H54 (cell line): ENCODE data around the gene COL21A1.

Source experiments
- DNase-seq: peaks from one replicate; pipeline ENCODE4 v3.0.0; 2011; ENCODE audit warnings: low spot score, mixed read lengths; ENCODE audit not compliant: insufficient read length
- FAIRE-seq: peaks from 3 replicates; lab custom pipeline; 2011; peaks lifted over from hg19 to GRCh38; lab: Jason Lieb, UNC
- POLR2A ChIP-seq: IDR thresholded peaks from 2 replicates; pipeline ENCODE4 v1.6.1; 2011; ENCODE audit warnings: low read depth, mild to moderate bottlenecking, low read length

COL21A1 gene

GRCh38 chr6:56050530-56051201, 196.7 kb downstream of the COL21A1 start:
- DNase-seq (no peak), FAIRE-seq (peak; percentile 58)
- TF ChIP-seq POLR2A, result no peak

- FAIRE-seq (no peak), DNase-seq (no peak)
- TF ChIP-seq POLR2A, result no peak
Observed at GRCh38 chr6:56048601-56049000, 198.8 kb downstream of the COL21A1 start.

- FAIRE-seq, result peak; percentile 84
- TF ChIP-seq POLR2A, result no peak
- no peak for DNase-seq
Observed at GRCh38 chr6:56047931-56048540, 199.3 kb downstream of the COL21A1 start.

- FAIRE-seq, result peak; percentile 92
- DNase-seq, result peak; percentile 17
- TF ChIP-seq POLR2A, result no peak
Observed at GRCh38 chr6:56046576-56046975, 200.8 kb downstream of the COL21A1 start.

GRCh38 chr6:56043761-56044160, 203.6 kb downstream of the COL21A1 start:
- FAIRE-seq (no peak), DNase-seq (no peak)
- no peak for TF ChIP-seq POLR2A

- FAIRE-seq (peak; percentile 30), DNase-seq (no peak)
- TF ChIP-seq POLR2A, result no peak
Observed at GRCh38 chr6:56043076-56043475, 204.3 kb downstream of the COL21A1 start.

- DNase-seq (no peak), FAIRE-seq (no peak)
- no peak for TF ChIP-seq POLR2A
Observed at GRCh38 chr6:56041591-56041990, 205.8 kb downstream of the COL21A1 start.

- DNase-seq, result no peak
- peak; percentile 15 for FAIRE-seq
- no peak for TF ChIP-seq POLR2A
Observed at GRCh38 chr6:56040889-56041301, 206.5 kb downstream of the COL21A1 start.

GRCh38 chr6:56040223-56040622, 207.2 kb downstream of the COL21A1 start:
- peak; percentile 95 for FAIRE-seq
- no peak for DNase-seq
- no peak for TF ChIP-seq POLR2A

GRCh38 chr6:56038764-56039163, 208.6 kb downstream of the COL21A1 start:
- DNase-seq, result no peak
- TF ChIP-seq POLR2A, result no peak
- no peak for FAIRE-seq

GRCh38 chr6:56037601-56038000, 209.8 kb downstream of the COL21A1 start:
- TF ChIP-seq POLR2A, result no peak
- FAIRE-seq (no peak), DNase-seq (no peak)

GRCh38 chr6:56036916-56037600, 210.3 kb downstream of the COL21A1 start:
- DNase-seq (no peak), FAIRE-seq (no peak)
- TF ChIP-seq POLR2A, result no peak

- DNase-seq, result no peak
- FAIRE-seq, result no peak
- no peak for TF ChIP-seq POLR2A
Observed at GRCh38 chr6:56033401-56033800, 214.0 kb downstream of the COL21A1 start.

- TF ChIP-seq POLR2A, result no peak
- no peak for FAIRE-seq
- no peak for DNase-seq
Observed at GRCh38 chr6:56032715-56033260, 214.6 kb downstream of the COL21A1 start.

GRCh38 chr6:56027865-56028264, 219.5 kb downstream of the COL21A1 start:
- no peak for TF ChIP-seq POLR2A
- no peak for FAIRE-seq
- no peak for DNase-seq
